HepG2 (cell line): Measurements from ENCODE around the gene GCG. TPM values are rescaled to one million over a fixed set of nuclear protein-coding genes. Genes with fewer than 3 reads are reported as not detected.

Experiments used
- ATAC-seq: fragments of 200-7000 bp; cut with Tn5 transposase; 3 replicates; pipeline ENCODE4 v1.9.1; 2020; ENCODE audit warnings: mild to moderate bottlenecking, moderate library complexity
- BruUV-seq: library from RNA; stranded (reverse); fragments of 400-500 nt; replicated peaks from 2 replicates; lab custom pipeline; 2021; lab: Mats Ljungman, UMichigan
- CTCF ChIA-PET: fragments of 300-600 bp; formaldehyde crosslinking; extraction: SDS; loops from one replicate; lab custom pipeline; 2021; ENCODE audit warnings: low total read pairs, inconsistent platforms, low intra/inter-chr PET ratio; lab: Yijun Ruan, JAX
- POLR2A ChIA-PET: fragments of 350-600 bp; sonication (Branson Sonifier 250); formaldehyde crosslinking; loops from one replicate; lab custom pipeline; 2020; ENCODE audit warnings: antibody characterized with exemption, inconsistent platforms; lab: Yijun Ruan, JAX
- DNase-seq: peaks from one replicate; pipeline ENCODE4 v3.0.0-alpha.2; 2015; ENCODE audit warnings: low spot score
- FAIRE-seq: peaks from 3 replicates; lab custom pipeline; 2011; peaks lifted over from hg19 to GRCh38; lab: Jason Lieb, UNC
- H2AFZ ChIP-seq: one replicate; pipeline ENCODE4 v1.6.1; 2011; ENCODE audit warnings: low read length, inconsistent platforms
- H3K27ac ChIP-seq: fragments of 300-600 bp; 3 replicates; pipeline ENCODE4 v1.8.0; 2011; ENCODE audit warnings: mixed run types, mild to moderate bottlenecking, mixed read lengths, low read length, inconsistent platforms; ENCODE audit not compliant: insufficient read depth; ENCODE audit errors: extremely low read length
- H3K27me3 ChIP-seq, 2 experiments: fragments of 200-600 bp in 1 of 2; 2 replicates in 1 of 2; 3 replicates in 1 of 2; pipeline versions ENCODE4 v1.6.0 to v1.8.0; 2011; ENCODE audit warnings: low read length in 2 of 2, mild to moderate bottlenecking in 2 of 2, moderate library complexity in 2 of 2, inconsistent platforms in 1 of 2; ENCODE audit not compliant: insufficient read depth in 2 of 2, control insufficient read depth in 1 of 2
- H3K36me3 ChIP-seq, 2 experiments: fragments of 200-600 bp in 1 of 2; replicated peaks in 1 of 2; 2 replicates in 1 of 2; 3 replicates in 1 of 2; pipeline versions ENCODE4 v1.5.1 to v1.8.0; 2011; ENCODE audit warnings: low read length in 2 of 2, inconsistent platforms in 1 of 2; ENCODE audit not compliant: insufficient read depth in 2 of 2, control insufficient read depth in 1 of 2
- H3K4me1 ChIP-seq: 2 replicates; pipeline ENCODE4 v1.5.1; 2012; ENCODE audit warnings: low read length, inconsistent platforms; ENCODE audit not compliant: insufficient read depth
- H3K4me2 ChIP-seq: 2 replicates; pipeline ENCODE4 v1.6.0; 2011; ENCODE audit warnings: low read depth, low read length, inconsistent platforms
- H3K4me3 ChIP-seq, 3 experiments: fragments of 200-600 bp in 1 of 3; sonication (generic), shearing (Covaris generic) in 1 of 3; replicated peaks in 1 of 3; 2 replicates each; pipeline ENCODE4 v1.5.1; 2011 to 2016; ENCODE audit warnings: low read length in 3 of 3, inconsistent platforms in 2 of 3, low read depth in 2 of 3, mild to moderate bottlenecking in 2 of 3, control low read depth in 1 of 3, mixed read lengths in 1 of 3; ENCODE audit not compliant: insufficient read depth in 1 of 3
- H3K79me2 ChIP-seq: one replicate; pipeline ENCODE4 v1.6.1; 2011; ENCODE audit warnings: low read length, inconsistent platforms; ENCODE audit not compliant: insufficient read depth
- H3K9ac ChIP-seq: 2 replicates; pipeline ENCODE4 v1.6.0; 2011; ENCODE audit warnings: mild to moderate bottlenecking, low read depth, low read length, inconsistent platforms; ENCODE audit not compliant: insufficient read depth
- H3K9me3 ChIP-seq: 2 replicates; pipeline ENCODE4 v1.5.1; 2012; ENCODE audit warnings: mild to moderate bottlenecking, low read length
- H4K20me1 ChIP-seq: 2 replicates; pipeline ENCODE4 v1.6.0; 2011; ENCODE audit warnings: inconsistent platforms, mild to moderate bottlenecking, low read length, moderate library complexity; ENCODE audit not compliant: insufficient read depth
- GPN1 ChIP-seq: sonication (generic); formaldehyde crosslinking; IDR thresholded peaks from 2 replicates; pipeline ENCODE4 v1.5.1; 2020; ENCODE audit warnings: missing genetic modification reagents, borderline replicate concordance
- KAT8 ChIP-seq: IDR thresholded peaks from 2 replicates; pipeline ENCODE4 v1.6.1; 2016; ENCODE audit warnings: missing genetic modification reagents, missing compliant biosample characterization
- KDM5B ChIP-seq: sonication (generic); formaldehyde crosslinking; IDR thresholded peaks from 2 replicates; pipeline ENCODE4 v1.4.0; 2020; ENCODE audit warnings: missing genetic modification reagents, mild to moderate bottlenecking, borderline replicate concordance
- KDM6A ChIP-seq: IDR thresholded peaks from 2 replicates; pipeline ENCODE4 v1.6.1; 2016; ENCODE audit warnings: low read depth
- ONECUT2 ChIP-seq: sonication (generic); formaldehyde crosslinking; IDR thresholded peaks from 2 replicates; pipeline ENCODE4 v1.4.0; 2020; ENCODE audit warnings: missing genetic modification reagents
- SMARCC2 ChIP-seq: fragments of 450-650 bp; IDR thresholded peaks from 2 replicates; pipeline ENCODE4 v1.6.1; 2017; ENCODE audit warnings: antibody characterized with exemption, mild to moderate bottlenecking
- ZNF441 ChIP-seq: sonication (generic); formaldehyde crosslinking; IDR thresholded peaks from 2 replicates; pipeline ENCODE4 v1.7.0; 2021; ENCODE audit warnings: missing genetic modification reagents, borderline replicate concordance
- ZNF446 ChIP-seq: sonication (generic); formaldehyde crosslinking; IDR thresholded peaks from 2 replicates; pipeline ENCODE4 v1.5.0; 2020; ENCODE audit warnings: mild to moderate bottlenecking, missing genetic modification reagents
- ZNF496 ChIP-seq: sonication (generic); formaldehyde crosslinking; IDR thresholded peaks from 2 replicates; pipeline ENCODE4 v1.8.1; 2023; ENCODE audit warnings: mild to moderate bottlenecking, moderate library complexity, missing genetic modification reagents; ENCODE audit not compliant: insufficient replicate concordance
- ZNF616 ChIP-seq: sonication (generic); formaldehyde crosslinking; IDR thresholded peaks from 2 replicates; pipeline ENCODE4 v1.5.0; 2020; ENCODE audit warnings: low read depth, mild to moderate bottlenecking, missing genetic modification reagents
- WGBS: methylation state at CpG from one replicate; pipeline ENCODE4 v1.1.6; 2017; ENCODE audit warnings: low lambda C conversion rate; 5-methylcytosine and 5-hydroxymethylcytosine counted together
- in situ Hi-C: cut with HindIII; loops from 2 replicates; pipeline ENCODE4 v1.10.0; 2017; ENCODE audit warnings: low pct_unique_long_range_greater_than_20kb; ENCODE audit not compliant: extremely low pct_ligation_motif_present
- intact Hi-C: fragments of 100-400 bp; cut with micrococcal nuclease; formaldehyde crosslinking; loops from one replicate; pipeline ENCODE4 v1.10.0; 2022; ENCODE audit not compliant: unreplicated experiment
- polyA plus RNA-seq, 8 experiments: library from polyadenylated mRNA; depleted of rRNA in 3 of 8; stranded (reverse) in 7 of 8; unstranded in 1 of 8; fragments of >200 nt; fragmentation: Illumina TruSeq in 4 of 8; extraction: Trizol in 4 of 8; gene quantifications; 2 replicates each; pipeline versions ENCODE4 v1.2.1 to v1.2.3, GENCODE V29; 2011 to 2016; ENCODE audit warnings: low read depth in 4 of 8, missing spikeins in 1 of 8, mixed read lengths in 1 of 8; ENCODE audit not compliant: insufficient read depth in 1 of 8
- total RNA-seq, 5 experiments: library from RNA; depleted of rRNA; stranded (reverse); fragments of >200 nt; fragmentation: Illumina TruSeq; extraction: Trizol; gene quantifications; 2 replicates each; pipeline ENCODE4 v1.2.3, GENCODE V29; 2016; ENCODE audit warnings: low read depth in 1 of 5
- TF ChIP-seq, protein P1 (sequence below): sonication (generic); formaldehyde crosslinking; IDR thresholded peaks from 2 replicates; pipeline ENCODE4 v1.5.1; 2020; ENCODE audit warnings: missing genetic modification reagents, mild to moderate bottlenecking, borderline replicate concordance

GCG gene
- total and polyA plus RNA-seq, 2 of the 13 experiments (the other 11 are each of a cell fraction or from before 2014, with no cell fraction given): not detected

DNA sequence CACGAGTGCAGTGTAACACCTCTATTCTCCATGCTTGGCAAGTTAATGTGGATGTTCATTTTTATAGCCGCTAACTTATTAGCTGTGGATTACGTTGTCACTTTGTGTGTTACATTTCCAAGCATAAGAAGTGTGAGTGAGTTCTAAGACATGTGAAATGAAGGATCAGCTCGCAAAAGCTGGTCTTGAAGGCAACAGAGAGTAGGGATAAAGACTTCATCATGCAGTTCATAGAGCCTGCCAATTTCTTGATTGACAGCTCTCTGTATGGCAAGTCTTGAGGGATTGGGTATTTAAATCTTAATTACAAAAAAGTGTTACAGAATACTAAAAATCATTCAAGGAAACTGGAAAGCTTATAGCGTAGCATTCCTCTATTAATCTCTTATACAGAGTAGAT lies 52.2 kb downstream of the GCG start:
- WGBS: 95% methylated on average over 5 of the region's 5 CpGs
- Histone ChIP-seq H3K27ac (no peak overlapping the region), H3K36me3 (no peaks in the 10 kb centered on the region), H3K4me2 (no peak overlapping the region), H3K79me2 (no peaks in the 10 kb centered on the region), H3K9me3 (no peaks in the 10 kb centered on the region), H3K9ac (no peak overlapping the region), H3K27me3 (no peaks in the 10 kb centered on the region), H3K4me1 (peaks cover 39% of the 10 kb centered on the region), H3K4me3 (no peak overlapping the region), H2AFZ (no peak overlapping the region)
- CTCF ChIA-PET: no interaction called here
- FAIRE-seq: peak; percentile 40
- intact Hi-C loops: loop anchor here (1.0 kb wide), 2 partner anchors 9 to 11 kb away; no protein-coding TSS in a partner anchor
- in situ Hi-C loops: no loop called here
- no peak for DNase-seq
- TF ChIP-seq GPN1 (CRISPR knock-in tag) (no peak), ONECUT2 (no peak), ZNF446 (CRISPR knock-in tag) (no peak), ZNF496 (CRISPR knock-in tag) (no peak), ZNF441 (CRISPR knock-in tag) (no peak), SMARCC2 (no peak), ZNF616 (no peak), KDM5B (CRISPR knock-in tag) (no peak), KDM6A (CRISPR knock-in tag) (no peak), KAT8 (CRISPR knock-in tag) (no peak)
- TF ChIP-seq, protein P1, sequence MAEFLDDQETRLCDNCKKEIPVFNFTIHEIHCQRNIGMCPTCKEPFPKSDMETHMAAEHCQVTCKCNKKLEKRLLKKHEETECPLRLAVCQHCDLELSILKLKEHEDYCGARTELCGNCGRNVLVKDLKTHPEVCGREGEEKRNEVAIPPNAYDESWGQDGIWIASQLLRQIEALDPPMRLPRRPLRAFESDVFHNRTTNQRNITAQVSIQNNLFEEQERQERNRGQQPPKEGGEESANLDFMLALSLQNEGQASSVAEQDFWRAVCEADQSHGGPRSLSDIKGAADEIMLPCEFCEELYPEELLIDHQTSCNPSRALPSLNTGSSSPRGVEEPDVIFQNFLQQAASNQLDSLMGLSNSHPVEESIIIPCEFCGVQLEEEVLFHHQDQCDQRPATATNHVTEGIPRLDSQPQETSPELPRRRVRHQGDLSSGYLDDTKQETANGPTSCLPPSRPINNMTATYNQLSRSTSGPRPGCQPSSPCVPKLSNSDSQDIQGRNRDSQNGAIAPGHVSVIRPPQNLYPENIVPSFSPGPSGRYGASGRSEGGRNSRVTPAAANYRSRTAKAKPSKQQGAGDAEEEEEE (CRISPR knock-in tag): no peak
- TF ChIP-seq, all 625 proteins: peak for 0
- no peaks in the 10 kb centered on the region for H4K20me1 ChIP-seq
- ATAC-seq: no peak
- BruUV-seq: no TSS peak
- POLR2A ChIA-PET: interaction anchor here (1.0 kb wide), 1 partner anchor 25 kb away, joined by 4 read pairs; no protein-coding TSS in a partner anchor

Other genes with a start within 250 kb of the GCG start
- 57.2 and 109 TPM in 2 replicates for gene DPP4, start 78.0 kb downstream of the GCG start, total RNA-seq (2016; rRNA removed; fragmentation: Illumina TruSeq; extraction: Trizol)
- 37.7 and 39.4 TPM in 2 replicates for gene DPP4, start 78.0 kb downstream of the GCG start, polyA plus RNA-seq (2011; rRNA removed)
- gene FAP, start 91.2 kb upstream of the GCG start, total RNA-seq (2016; rRNA removed; fragmentation: Illumina TruSeq; extraction: Trizol): not detected in 2 replicates
- not detected in 2 replicates for gene FAP, start 91.2 kb upstream of the GCG start, polyA plus RNA-seq (2011; rRNA removed)
- gene IFIH1, start 166.4 kb upstream of the GCG start, total RNA-seq (2016; rRNA removed; fragmentation: Illumina TruSeq; extraction: Trizol): 11.5 and 15.0 TPM in 2 replicates
- 1.5 and 1.7 TPM in 2 replicates for gene IFIH1, start 166.4 kb upstream of the GCG start, polyA plus RNA-seq (2011; rRNA removed)
- gene GCA, start 191.9 kb upstream of the GCG start, total RNA-seq (2016; rRNA removed; fragmentation: Illumina TruSeq; extraction: Trizol): 48.3 and 69.6 TPM in 2 replicates
- gene GCA, start 191.9 kb upstream of the GCG start, polyA plus RNA-seq (2011; rRNA removed): 37.5 and 42.0 TPM in 2 replicates